Sigmoid colon (tissue), 3 donors: ENCODE measurements around the gene MYPN.

Experiments used
- CTCF ChIP-seq, 4 experiments: fragments of 450-650 bp in 3 of 4; fragments of 200-600 bp in 1 of 4; IDR thresholded peaks; one replicate each; pipeline ENCODE4 v1.5.1; 2016 to 2019; ENCODE audit warnings: antibody characterized with exemption in 4 of 4, mild to moderate bottlenecking in 3 of 4, moderate library complexity in 2 of 4
- POLR2A ChIP-seq, 2 donors: fragments of 450-650 bp; IDR thresholded peaks; one replicate each; pipeline ENCODE4 v1.6.1; 2016; ENCODE audit warnings: antibody characterized with exemption in 2 of 2, mild to moderate bottlenecking in 2 of 2, moderate library complexity in 2 of 2

DNA sequence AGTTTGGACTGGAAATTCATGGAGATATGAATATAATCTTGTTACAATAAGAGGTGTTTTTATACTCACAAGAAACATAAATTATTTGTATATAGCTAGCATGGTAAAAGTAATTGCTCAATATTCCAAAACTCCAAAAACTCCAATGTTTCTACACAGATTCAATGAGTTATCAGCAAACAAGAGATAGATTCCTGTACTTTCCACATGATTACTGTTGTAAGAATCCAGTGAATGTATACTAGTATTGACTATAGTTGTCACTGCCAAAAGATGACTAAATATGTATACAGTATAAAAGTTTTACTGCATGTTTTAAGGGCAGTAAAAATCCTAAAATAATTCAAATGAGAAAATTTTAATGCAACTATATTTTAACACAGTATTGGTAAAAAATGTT lies 111.9 kb downstream of the MYPN start:
- TF ChIP-seq CTCF (IDR thresholded peaks at IDR 0.05): no peak
- TF ChIP-seq POLR2A (IDR thresholded peaks at IDR 0.05): no peak
